HEK293T (cell line): ENCODE measurements around the gene TRPM2.

Experiments
- ARNT ChIP-seq: fragments of 450-650 bp; IDR thresholded peaks from 2 replicates; pipeline ENCODE4 v1.6.1; 2017; ENCODE audit warnings: mild to moderate bottlenecking
- FOXA1 ChIP-seq: fragments of 450-650 bp; IDR thresholded peaks from 2 replicates; pipeline ENCODE4 v1.6.1; 2016; ENCODE audit warnings: mild to moderate bottlenecking
- SUZ12 ChIP-seq: fragments of 450-650 bp; IDR thresholded peaks from 2 replicates; pipeline ENCODE4 v1.6.1; 2016; ENCODE audit warnings: mild to moderate bottlenecking
- TF ChIP-seq, protein P1 (sequence below): fragments of 450-650 bp; IDR thresholded peaks from 2 replicates; pipeline ENCODE4 v1.6.1; 2016

- TF ChIP-seq, protein P1, sequence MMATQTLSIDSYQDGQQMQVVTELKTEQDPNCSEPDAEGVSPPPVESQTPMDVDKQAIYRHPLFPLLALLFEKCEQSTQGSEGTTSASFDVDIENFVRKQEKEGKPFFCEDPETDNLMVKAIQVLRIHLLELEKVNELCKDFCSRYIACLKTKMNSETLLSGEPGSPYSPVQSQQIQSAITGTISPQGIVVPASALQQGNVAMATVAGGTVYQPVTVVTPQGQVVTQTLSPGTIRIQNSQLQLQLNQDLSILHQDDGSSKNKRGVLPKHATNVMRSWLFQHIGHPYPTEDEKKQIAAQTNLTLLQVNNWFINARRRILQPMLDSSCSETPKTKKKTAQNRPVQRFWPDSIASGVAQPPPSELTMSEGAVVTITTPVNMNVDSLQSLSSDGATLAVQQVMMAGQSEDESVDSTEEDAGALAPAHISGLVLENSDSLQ, result no peak
- no peak for TF ChIP-seq SUZ12
- no peak for TF ChIP-seq FOXA1
- TF ChIP-seq ARNT, result no peak
Observed at GRCh38 chr21:44399955-44400790, 46.8 kb downstream of the TRPM2 start.
